ENCODE results near the gene DNPEP. TPM values are rescaled to one million over a fixed set of nuclear protein-coding genes. Genes with fewer than 3 reads are reported as not detected.

The DNPEP gene
- total RNA-seq, 1 experiment from 2014 or later = 60.9 TPM

DNA sequence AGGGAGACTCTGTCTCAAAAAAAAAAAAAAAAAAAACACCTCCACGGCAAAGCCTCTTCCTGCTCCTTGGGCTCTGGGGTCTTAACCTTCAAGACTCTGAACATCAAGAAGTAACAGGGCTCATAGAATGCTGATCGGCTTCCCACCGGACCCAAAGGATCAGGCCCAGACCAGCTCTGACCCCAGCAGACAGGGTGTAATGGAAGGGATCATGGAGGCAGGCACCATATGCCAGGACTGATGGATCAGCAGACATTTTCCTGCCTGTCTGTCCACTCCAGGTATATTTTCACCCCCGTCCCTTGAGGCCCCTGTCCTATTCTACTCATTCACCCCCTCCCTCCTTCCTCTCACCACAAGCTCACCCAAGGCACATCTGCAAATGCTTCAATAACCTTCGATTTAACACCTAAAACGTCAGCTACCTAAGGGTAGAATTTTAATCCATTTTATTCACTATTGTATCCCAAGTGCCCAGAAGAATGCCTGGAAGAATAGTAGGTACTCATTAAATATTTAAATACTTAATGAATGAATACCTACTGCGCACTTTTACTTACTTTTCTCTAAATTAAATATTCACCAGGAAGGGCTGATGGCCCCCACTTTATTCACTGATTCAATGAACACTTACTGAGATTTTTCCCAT lies 42.4 kb upstream of the DNPEP start:
- H4K91ac ChIP-seq (ENCODE audit: insufficient read length, low read depth, low read length) = no peak overlapping the region
- no peaks in the 10 kb centered on the region for H3K79me2 ChIP-seq (ENCODE audit: insufficient read depth, low read length)
- H2AFZ ChIP-seq (ENCODE audit: low read length) = no peak overlapping the region
- H3K23ac ChIP-seq (ENCODE audit: insufficient read length, low read depth, low read length) = no peak overlapping the region
- no peak overlapping the region for H4K8ac ChIP-seq (replicated peaks; ENCODE audit: insufficient read length, low read depth, low read length)
- Mint-ChIP-seq H3K9me3 (no peaks in the 10 kb centered on the region; a peak in 1 of 5 replicates), H3K27ac (no peak overlapping the region), H3K4me3 (no peak overlapping the region), H3K4me1 (peaks cover 7 to 17% of the 10 kb centered on the region in 2 experiments), H3K36me3 (ENCODE audit: insufficient read depth in 1 of 3, low read depth in 3 of 3) (no peaks in the 10 kb centered on the region), H3K27me3 (ENCODE audit: low read depth) (peaks cover 17% of the 10 kb centered on the region)
- H4K5ac ChIP-seq (ENCODE audit: insufficient read length, low read depth, low read length) = no peak overlapping the region
- peak; percentile 18 for DNase-seq
- H3K4ac ChIP-seq (ENCODE audit: low read depth, low read length) = no peak overlapping the region
- H4K20me1 ChIP-seq (ENCODE audit: control insufficient read depth, insufficient read depth, insufficient read length) = no peaks in the 10 kb centered on the region
- no CpG with 5 or more reads among the region's 7 CpGs for whole genome bisulfite sequencing (ENCODE audit: extremely low coverage, insufficient read length, low lambda C conversion rate)
- H2BK120ac ChIP-seq (ENCODE audit: low read depth, low read length, poor library complexity, severe bottlenecking) = no peak overlapping the region
- no peak overlapping the region for H2BK20ac ChIP-seq (ENCODE audit: low read depth, low read length, poor library complexity, severe bottlenecking)
- H3K79me1 ChIP-seq (ENCODE audit: insufficient read depth, low read depth, low read length, poor library complexity, severe bottlenecking) = no peaks in the 10 kb centered on the region
- no peaks in the 10 kb centered on the region for H3K27me3 ChIP-seq (ENCODE audit: insufficient read depth, low read length)
- peaks cover 6% of the 10 kb centered on the region for H3K23me2 ChIP-seq (ENCODE audit: insufficient read length, low read depth, low read length, poor library complexity, severe bottlenecking)
- no peak overlapping the region for H3K4me2 ChIP-seq (ENCODE audit: insufficient read depth, insufficient read length, low read length)
- H3K14ac ChIP-seq (ENCODE audit: insufficient read depth, low read length) = no peak overlapping the region
- H3K9ac ChIP-seq (ENCODE audit: extremely low read depth, insufficient read length, low read length) = no peak overlapping the region
- no peak overlapping the region for H2BK12ac ChIP-seq (ENCODE audit: insufficient read length, low read depth, low read length)
- no peak overlapping the region for H2BK15ac ChIP-seq (ENCODE audit: low read depth, low read length)
- no peak overlapping the region for H2AK5ac ChIP-seq (ENCODE audit: insufficient read length, low read length)
- peaks cover 2% of the 10 kb centered on the region; the same call in 1 of the 2 replicates for H3K4me1 ChIP-seq (ENCODE audit: insufficient read depth, low read length)
- no peak overlapping the region for H2BK5ac ChIP-seq (ENCODE audit: insufficient read length, low read length)
- no peaks in the 10 kb centered on the region for H3K9me3 ChIP-seq (ENCODE audit: control insufficient read depth, low read depth, low read length)
- H3K18ac ChIP-seq (ENCODE audit: insufficient read length, low read depth, low read length) = no peak overlapping the region
- no peak overlapping the region for H3K56ac ChIP-seq (ENCODE audit: insufficient read length, low read depth, low read length)
- TF ChIP-seq, protein P1, sequence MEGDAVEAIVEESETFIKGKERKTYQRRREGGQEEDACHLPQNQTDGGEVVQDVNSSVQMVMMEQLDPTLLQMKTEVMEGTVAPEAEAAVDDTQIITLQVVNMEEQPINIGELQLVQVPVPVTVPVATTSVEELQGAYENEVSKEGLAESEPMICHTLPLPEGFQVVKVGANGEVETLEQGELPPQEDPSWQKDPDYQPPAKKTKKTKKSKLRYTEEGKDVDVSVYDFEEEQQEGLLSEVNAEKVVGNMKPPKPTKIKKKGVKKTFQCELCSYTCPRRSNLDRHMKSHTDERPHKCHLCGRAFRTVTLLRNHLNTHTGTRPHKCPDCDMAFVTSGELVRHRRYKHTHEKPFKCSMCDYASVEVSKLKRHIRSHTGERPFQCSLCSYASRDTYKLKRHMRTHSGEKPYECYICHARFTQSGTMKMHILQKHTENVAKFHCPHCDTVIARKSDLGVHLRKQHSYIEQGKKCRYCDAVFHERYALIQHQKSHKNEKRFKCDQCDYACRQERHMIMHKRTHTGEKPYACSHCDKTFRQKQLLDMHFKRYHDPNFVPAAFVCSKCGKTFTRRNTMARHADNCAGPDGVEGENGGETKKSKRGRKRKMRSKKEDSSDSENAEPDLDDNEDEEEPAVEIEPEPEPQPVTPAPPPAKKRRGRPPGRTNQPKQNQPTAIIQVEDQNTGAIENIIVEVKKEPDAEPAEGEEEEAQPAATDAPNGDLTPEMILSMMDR (conservative IDR thresholded peaks at IDR 0.05) = no peak
- H3K27ac ChIP-seq (ENCODE audit: insufficient read length, low read depth, low read length) = no peak overlapping the region
- H3T11ph ChIP-seq (ENCODE audit: low read length) = no peak overlapping the region
